H1 (cell line): Measurements from ENCODE around the gene CEP250. TPM values are rescaled to one million over a fixed set of nuclear protein-coding genes. Genes with fewer than 3 reads are reported as not detected.

Experiments
- CTCF ChIA-PET: fragments of 300-600 bp; sonication (Branson Sonifier 250); formaldehyde crosslinking; loops from one replicate; lab custom pipeline; 2021; ENCODE audit not compliant: partially characterized antibody; lab: Charles Lee
- POLR2A ChIA-PET: fragments of 300-600 bp; sonication (Branson Sonifier 250); formaldehyde crosslinking; loops from one replicate; lab custom pipeline; 2021; ENCODE audit warnings: inconsistent platforms; ENCODE audit not compliant: partially characterized antibody; lab: Charles Lee
- DNase-seq, 2 experiments: peaks; one replicate each; pipeline versions ENCODE4 v3.0.0 to v3.0.0-alpha.2; 2010 to 2022; ENCODE audit warnings: low spot score in 2 of 2, low read depth in 1 of 2, mixed read lengths in 1 of 2
- FAIRE-seq: peaks from 2 replicates; lab custom pipeline; 2011; peaks lifted over from hg19 to GRCh38; lab: Jason Lieb, UNC
- H2AFZ ChIP-seq: 2 replicates; pipeline ENCODE4 v1.8.1; 2012; ENCODE audit warnings: low read length, inconsistent platforms
- H2AK5ac ChIP-seq: 2 replicates; pipeline ENCODE4 v1.6.1; 2013; ENCODE audit warnings: low read depth, low read length
- H2BK120ac ChIP-seq: replicated peaks from 2 replicates; pipeline ENCODE3; 2013; ENCODE audit warnings: low read depth, low read length, inconsistent platforms
- H2BK12ac ChIP-seq: 2 replicates; pipeline ENCODE4 v1.6.1; 2013; ENCODE audit warnings: low read depth, low read length
- H2BK15ac ChIP-seq: 2 replicates; pipeline ENCODE4 v1.6.1; 2013; ENCODE audit warnings: low read length
- H2BK20ac ChIP-seq: 2 replicates; pipeline ENCODE4 v1.6.1; 2013; ENCODE audit warnings: low read length
- H2BK5ac ChIP-seq: 2 replicates; pipeline ENCODE4 v1.6.1; 2013; ENCODE audit warnings: low read depth, low read length
- H3K14ac ChIP-seq: 2 replicates; pipeline ENCODE4 v1.6.1; 2013; ENCODE audit warnings: inconsistent platforms; ENCODE audit not compliant: insufficient read length
- H3K18ac ChIP-seq: 2 replicates; pipeline ENCODE4 v1.6.1; 2013; ENCODE audit warnings: low read length; ENCODE audit errors: extremely low read depth
- H3K23ac ChIP-seq: 2 replicates; pipeline ENCODE4 v1.6.1; 2013; ENCODE audit warnings: inconsistent platforms; ENCODE audit not compliant: insufficient read length
- H3K23me2 ChIP-seq: 2 replicates; pipeline ENCODE4 v1.6.1; 2013; ENCODE audit warnings: low read depth, low read length
- H3K27ac ChIP-seq: 2 replicates; pipeline ENCODE4 v1.6.1; 2011; ENCODE audit warnings: low read depth, low read length, inconsistent platforms
- H3K27me3 ChIP-seq, 4 experiments: replicated peaks in 1 of 4; 1 replicate in 1 of 4; 2 replicates in 3 of 4; pipeline versions ENCODE4 v1.6.1 to v1.8.1; 2011 to 2013; ENCODE audit warnings: low read length in 3 of 4, mild to moderate bottlenecking in 3 of 4, inconsistent platforms in 2 of 4, mixed read lengths in 2 of 4, moderate library complexity in 1 of 4; ENCODE audit not compliant: control insufficient read depth in 3 of 4, insufficient read depth in 3 of 4; ENCODE audit errors: extremely low read depth in 1 of 4
- H3K36me3 ChIP-seq, 4 experiments: 2 replicates each; pipeline versions ENCODE4 v1.6.1 to v1.8.1; 2011 to 2013; ENCODE audit warnings: mild to moderate bottlenecking in 4 of 4, low read length in 3 of 4, moderate library complexity in 2 of 4, control low read depth in 1 of 4, inconsistent platforms in 1 of 4; ENCODE audit not compliant: insufficient read depth in 4 of 4, control insufficient read depth in 2 of 4
- H3K4ac ChIP-seq: replicated peaks from 2 replicates; pipeline ENCODE3; 2013; ENCODE audit warnings: low read length, low read depth, mixed read lengths, inconsistent platforms; ENCODE audit not compliant: insufficient read length
- H3K4me1 ChIP-seq, 4 experiments: replicated peaks in 1 of 4; 1 replicate in 1 of 4; 2 replicates in 3 of 4; pipeline versions ENCODE4 v1.6.1 to v1.8.1; 2011 to 2013; ENCODE audit warnings: low read length in 3 of 4, inconsistent platforms in 2 of 4, mixed read lengths in 1 of 4; ENCODE audit not compliant: insufficient read depth in 4 of 4, control insufficient read depth in 3 of 4
- H3K4me2 ChIP-seq, 2 experiments: 2 replicates each; pipeline versions ENCODE4 v1.6.1 to v1.8.1; 2011 to 2013; ENCODE audit warnings: low read depth in 2 of 2, low read length in 2 of 2, control low read depth in 1 of 2, inconsistent platforms in 1 of 2, mild to moderate bottlenecking in 1 of 2; ENCODE audit not compliant: insufficient read depth in 1 of 2
- H3K4me3 ChIP-seq, 4 experiments: fragments of 200-600, 300-600 bp in 1 of 4; sonication (generic), shearing (Covaris generic), sonication (Bioruptor Twin) in 1 of 4; 2 replicates each; pipeline versions ENCODE4 v1.5.1 to v1.8.1; 2011 to 2016; ENCODE audit warnings: low read length in 4 of 4, low read depth in 3 of 4, control low read depth in 2 of 4, inconsistent platforms in 2 of 4, mild to moderate bottlenecking in 2 of 4, mixed read lengths in 1 of 4, moderate library complexity in 1 of 4; ENCODE audit not compliant: insufficient read depth in 2 of 4; ENCODE audit errors: extremely low read depth in 1 of 4
- H3K56ac ChIP-seq: replicated peaks from 2 replicates; pipeline ENCODE3; 2013; ENCODE audit warnings: low read depth, mild to moderate bottlenecking, mixed read lengths, low read length, inconsistent platforms; ENCODE audit not compliant: insufficient read length
- H3K79me1 ChIP-seq: 2 replicates; pipeline ENCODE4 v1.6.1; 2013; ENCODE audit warnings: low read depth, low read length, control low read depth
- H3K79me2 ChIP-seq, 2 experiments: 2 replicates each; pipeline versions ENCODE4 v1.6.1 to v1.8.1; 2012 to 2013; ENCODE audit warnings: low read length in 2 of 2, mild to moderate bottlenecking in 2 of 2, inconsistent platforms in 1 of 2; ENCODE audit not compliant: insufficient read depth in 2 of 2, control insufficient read depth in 1 of 2
- H3K9ac ChIP-seq, 4 experiments: replicated peaks in 1 of 4; 1 replicate in 1 of 4; 2 replicates in 3 of 4; pipeline versions ENCODE4 v1.6.1 to v1.8.1; 2011 to 2013; ENCODE audit warnings: low read depth in 3 of 4, low read length in 3 of 4, control low read depth in 2 of 4, mild to moderate bottlenecking in 2 of 4, moderate library complexity in 2 of 4, inconsistent platforms in 1 of 4; ENCODE audit errors: extremely low read depth in 1 of 4
- H3K9me3 ChIP-seq, 2 experiments: 2 replicates each; pipeline versions ENCODE4 v1.6.1 to v1.8.1; 2012 to 2013; ENCODE audit warnings: mild to moderate bottlenecking in 2 of 2, moderate library complexity in 2 of 2, control low read depth in 1 of 2, inconsistent platforms in 1 of 2, low read depth in 1 of 2, low read length in 1 of 2, mixed read lengths in 1 of 2; ENCODE audit not compliant: insufficient read depth in 2 of 2
- H4K20me1 ChIP-seq, 2 experiments: replicated peaks in 1 of 2; 2 replicates each; pipeline versions ENCODE3 to v1.8.1; 2011 to 2013; ENCODE audit warnings: inconsistent platforms in 2 of 2, low read length in 2 of 2, mild to moderate bottlenecking in 1 of 2; ENCODE audit not compliant: insufficient read depth in 2 of 2, control insufficient read depth in 1 of 2
- H4K5ac ChIP-seq: 2 replicates; pipeline ENCODE4 v1.6.1; 2013; ENCODE audit warnings: low read length, low read depth, mixed read lengths, inconsistent platforms; ENCODE audit not compliant: insufficient read length
- H4K8ac ChIP-seq: 2 replicates; pipeline ENCODE4 v1.8.0; 2013; ENCODE audit warnings: mild to moderate bottlenecking, moderate library complexity, low read length, inconsistent platforms; ENCODE audit not compliant: insufficient read depth; ENCODE audit errors: extremely low read depth
- H4K91ac ChIP-seq: replicated peaks from 2 replicates; pipeline ENCODE3; 2013; ENCODE audit warnings: low read length, mixed read lengths, inconsistent platforms; ENCODE audit not compliant: insufficient read length
- BRCA1 ChIP-seq: IDR thresholded peaks from 2 replicates; pipeline ENCODE4 v1.6.1; 2012; ENCODE audit warnings: low read depth, low read length, improper control_type of control experiment
- GABPA ChIP-seq: IDR thresholded peaks from 2 replicates; pipeline ENCODE4 v1.6.1; 2011; ENCODE audit warnings: mild to moderate bottlenecking, low read length, moderate library complexity, borderline replicate concordance; ENCODE audit not compliant: insufficient read depth
- KDM1A ChIP-seq: fragments of 200-600, 300-600 bp; sonication (generic); IDR thresholded peaks from 2 replicates; pipeline ENCODE4 v1.7.1; 2016; ENCODE audit warnings: mild to moderate bottlenecking, low read length, borderline replicate concordance
- KDM5A ChIP-seq: fragments of 200-600 bp; IDR thresholded peaks from 2 replicates; pipeline ENCODE4 v1.7.1; 2012; ENCODE audit warnings: mild to moderate bottlenecking, low read length, inconsistent platforms, mixed read lengths
- POLR2A ChIP-seq, 2 experiments: IDR thresholded peaks; 1 replicate in 1 of 2; 2 replicates in 1 of 2; pipeline ENCODE4 v1.6.1; 2011; ENCODE audit warnings: low read depth in 2 of 2, low read length in 2 of 2, mild to moderate bottlenecking in 2 of 2; ENCODE audit errors: control extremely low read depth in 1 of 2
- RXRA ChIP-seq: IDR thresholded peaks from 2 replicates; pipeline ENCODE4 v1.6.1; 2011; ENCODE audit warnings: low read depth, mild to moderate bottlenecking, low read length, moderate library complexity; ENCODE audit not compliant: insufficient read depth
- USF2 ChIP-seq: IDR thresholded peaks from 2 replicates; pipeline ENCODE4 v1.6.1; 2011; ENCODE audit warnings: low read length, improper control_type of control experiment
- WGBS, 2 experiments: shearing (Covaris generic) in 1 of 2; methylation state at CpG; one replicate each; pipeline versions ENCODE4 v1.1.6 to v1.1.7; 2013 to 2015; ENCODE audit warnings: low lambda C conversion rate in 2 of 2, mixed read lengths in 2 of 2, inconsistent platforms in 1 of 2, low coverage in 1 of 2, missing lambda C conversion rate in 1 of 2; ENCODE audit not compliant: insufficient replicate concordance in 2 of 2, insufficient coverage in 1 of 2, insufficient read length in 1 of 2; ENCODE audit errors: extremely low coverage in 1 of 2, missing lambda C conversion rate in 1 of 2; 5-methylcytosine and 5-hydroxymethylcytosine counted together
- long read RNA-seq, 2 experiments: library from RNA in 1 of 2; library from capped mRNA in 1 of 2; stranded (forward); transcript quantifications; one replicate each; pipeline ENCODE4 v2.0.0, GENCODE V29; 2021; ENCODE audit warnings: inconsistent platforms in 1 of 2
- polyA minus RNA-seq, 3 experiments: library from RNA; depleted of rRNA, polyadenylated mRNA; stranded (reverse); fragments of >200 nt; gene quantifications; 1 replicate in 2 of 3; 2 replicates in 1 of 3; pipeline ENCODE4 v1.2.3, GENCODE V29; 2011
- polyA plus RNA-seq, 7 experiments: library from polyadenylated mRNA; depleted of rRNA in 3 of 7; stranded (reverse) in 5 of 7; unstranded in 2 of 7; fragments of >200 nt in 5 of 7; fragments of 200-250 nt in 2 of 7; gene quantifications; 1 replicate in 5 of 7; 2 replicates in 1 of 7; 4 replicates in 1 of 7; pipeline versions ENCODE4 v1.2.1 to v1.2.3, GENCODE V29; 2011 to 2013; ENCODE audit warnings: missing spikeins in 2 of 7, mixed read lengths in 2 of 7
- total RNA-seq: library from RNA; stranded (reverse); fragmentation: NEBNext Ultra II Directional; extraction: Animal tissue kit (Norgen Biotek cat#: 25700); gene quantifications from 2 replicates; pipeline ENCODE4 v1.2.1, GENCODE V29; 2021

Gene CEP250
- total RNA-seq (33.1 and 33.7 TPM in 2 replicates), polyA plus RNA-seq (2011; rRNA removed) (2.6 and 4.6 TPM in 2 replicates), polyA minus RNA-seq (2011; rRNA and poly(A)+ RNA removed) (17.0 and 19.1 TPM in 2 replicates)
- 9.5 TPM for polyA plus RNA-seq (2011; cell fraction: cytosol; rRNA removed)
- polyA plus RNA-seq (2011; cell fraction: nucleus; rRNA removed): 16.3 TPM
- 26.4 to 29.8 TPM (median 28.7 TPM) in 4 replicates for polyA plus RNA-seq (2012, experiment 1 of 2)
- polyA plus RNA-seq (2012, experiment 2 of 2): 3.1 TPM
- polyA plus RNA-seq (2013, experiment 1 of 2): 9.2 TPM
- 9.5 TPM for polyA plus RNA-seq (2013, experiment 2 of 2)
- polyA minus RNA-seq (2011; cell fraction: cytosol; rRNA and poly(A)+ RNA removed): 15.4 TPM
- 13.4 TPM for polyA minus RNA-seq (2011; cell fraction: nucleus; rRNA and poly(A)+ RNA removed)
- long read RNA-seq, experiment 1, partial matches to known transcripts: 2 of 3 reads
- long read RNA-seq, experiment 1, other reads (novel, unspliced or antisense): 1 of 3 reads
- long read RNA-seq, experiment 2, partial matches to known transcripts: 1 of 1 reads
- long read RNA-seq, experiment 2, other reads (novel, unspliced or antisense): 0 of 1 reads

DNA sequence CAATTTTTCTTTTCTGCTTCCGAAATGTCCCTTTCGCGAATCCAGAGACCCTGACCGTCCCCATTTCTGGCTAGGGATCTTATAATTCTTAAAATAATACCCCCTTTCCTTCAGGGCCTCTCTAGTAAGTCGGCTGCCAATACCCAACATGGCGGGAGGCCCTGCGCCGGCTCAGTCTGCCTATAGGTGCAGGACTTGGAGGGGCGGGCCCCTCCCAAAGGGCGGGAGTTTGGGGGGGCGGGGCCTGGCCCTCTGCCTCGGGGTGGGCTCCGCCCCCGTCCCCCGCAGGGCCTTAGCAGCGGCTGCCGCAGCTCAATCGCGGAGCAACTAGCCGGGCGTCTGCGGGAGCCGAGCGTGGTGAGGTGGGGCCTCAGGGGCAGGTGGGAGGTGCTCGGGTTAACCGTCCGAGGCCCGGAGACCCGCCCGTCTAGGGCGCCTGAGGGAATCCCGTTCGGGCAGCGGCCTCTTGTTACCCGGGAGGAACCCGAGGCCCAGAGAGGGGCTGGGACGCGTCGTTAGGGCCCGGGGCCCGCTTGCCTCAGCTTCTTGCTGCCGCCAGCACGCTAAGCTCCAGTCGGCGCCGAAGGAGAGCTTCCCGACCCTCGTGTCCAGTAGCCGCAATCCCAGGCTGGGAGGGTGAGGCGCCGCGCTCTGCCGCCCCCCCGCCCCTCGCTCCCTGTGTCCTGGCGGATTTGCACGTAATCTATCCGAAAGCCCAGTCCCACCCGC, at the start of gene CEP250:
Gene CEP250 (plus strand): TSS at position 718 of the 729 bp plus-strand sequence. CDS start 6,770 bp downstream, outside the sequence.
- FAIRE-seq (no peak), DNase-seq (peak; percentile 96)
- Histone ChIP-seq H3K14ac (peak within 1 kb of the TSS; percentile 91), H2BK120ac (peak within 1 kb of the TSS; percentile 81), H2BK12ac (peak within 1 kb of the TSS; percentile 98; the same call in 1 of the 2 replicates), H3K9ac (peak within 1 kb of the TSS; percentile 90 to 99 (median 94)), H2BK15ac (peak within 1 kb of the TSS; percentile 48; the same call in 1 of the 2 replicates), H3K4me3 (peak within 1 kb of the TSS; percentile 79 to 98 (median 90)), H2AFZ (peak within 1 kb of the TSS; percentile 95), H3K9me3 (no peaks in the 10 kb centered on the region), H3K18ac (peak within 1 kb of the TSS; percentile 100), H3K23me2 (peaks cover 4% of the 10 kb centered on the region; the same call in 1 of the 2 replicates), H3K4me1 (peaks cover 2 to 6% (median 5%) of the 10 kb centered on the region in 4 experiments; a peak in 2 of 7 replicates), H3K36me3 (peaks cover 3 to 4% (median 3%) of the 10 kb centered on the region in 4 experiments; a peak in 3 of 8 replicates), H2BK5ac (peak within 1 kb of the TSS; percentile 98), H4K91ac (peak within 1 kb of the TSS; percentile 70), H3K79me1 (no peaks in the 10 kb centered on the region), H3K27me3 (no peaks in the 10 kb centered on the region), H4K20me1 (no peaks in the 10 kb centered on the region), H3K4me2 (peak within 1 kb of the TSS; percentile 92), H3K79me2 (peaks cover 0 to 17% of the 10 kb centered on the region in 2 experiments; a peak in 2 of 4 replicates), H2BK20ac (no peak within 1 kb of the TSS), H4K5ac (peak within 1 kb of the TSS; percentile 97), H2AK5ac (no peak within 1 kb of the TSS), H3K27ac (peak within 1 kb of the TSS; percentile 98), H4K8ac (peak within 1 kb of the TSS; percentile 92; the same call in 1 of the 2 replicates), H3K4ac (peak within 1 kb of the TSS; percentile 30), H3K23ac (peak within 1 kb of the TSS; percentile 24), H3K56ac (peak within 1 kb of the TSS; percentile 93)
- CTCF ChIA-PET: interaction anchor here (0.6 to 2.1 kb wide), 9 partner anchors 16 to 538 kb away, joined by 3 to 9 read pairs (median 4); no protein-coding TSS in a partner anchor
- WGBS, 2 experiments: 1% methylated on average over 25 of the region's 59 CpGs; no CpG with 5 or more reads in 1 of the 2 experiments
- POLR2A ChIA-PET: interaction anchor here (0.6 to 5.7 kb wide), 54 partner anchors 7 to 797 kb away, joined by 3 to 98 read pairs (median 4); partner anchors contain the start of genes ERGIC3, GDF5, MMP24OS and RBM39
- TF ChIP-seq GABPA (no peak), POLR2A (IDR thresholded peaks at IDR 0.05; ENCODE audit: control extremely low read depth in 1 of 2, low read depth in 2 of 2, low read length in 2 of 2) (peak; percentile 65 to 87), RXRA (no peak), BRCA1 (no peak), KDM1A (no peak), KDM5A (no peak), USF2 (no peak)
